ENCODE measurements around the gene FMO1.

The FMO1 gene

DNA sequence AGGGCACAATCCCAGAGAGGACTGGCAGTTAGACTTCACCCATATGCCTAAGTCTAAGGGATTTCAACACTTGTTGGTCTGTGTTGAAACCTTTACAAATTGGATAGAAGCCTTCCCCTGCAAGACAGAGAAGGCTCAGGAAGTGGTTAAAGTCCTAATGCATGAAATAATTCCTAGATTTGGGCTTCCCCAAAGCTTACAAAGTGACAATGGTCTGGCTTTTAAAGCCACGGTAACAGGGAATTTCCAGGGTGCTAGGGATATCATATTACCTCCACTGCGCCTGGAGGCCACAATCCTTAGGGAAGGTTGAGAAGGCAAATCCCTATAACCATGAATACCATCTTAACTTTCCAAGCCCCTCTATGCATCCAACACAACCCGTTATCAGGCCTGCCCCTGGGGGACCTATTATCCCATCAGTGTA lies 62.4 kb downstream of the FMO1 start:
- no peaks in the 10 kb centered on the region for H3K36me3 ChIP-seq (ENCODE audit: control insufficient read depth, insufficient read depth, low read length)
- no peak overlapping the region for H3K27ac ChIP-seq (ENCODE audit: low read depth, low read length, severe bottlenecking)
- H3K4me1 ChIP-seq (ENCODE audit: control insufficient read depth, insufficient read depth, low read length, poor library complexity, severe bottlenecking), result no peaks in the 10 kb centered on the region
- no peak overlapping the region for H3K4me3 ChIP-seq (ENCODE audit: extremely low read depth, insufficient read depth, low read length, poor library complexity, severe bottlenecking)
- H3K9me3 ChIP-seq (ENCODE audit: control insufficient read depth, low read length), result no peaks in the 10 kb centered on the region
- 22 to 65% methylated on average over 2 of the region's 3 CpGs for WGBS, 2 experiments (ENCODE audit: insufficient coverage in 2 of 2)

DNA sequence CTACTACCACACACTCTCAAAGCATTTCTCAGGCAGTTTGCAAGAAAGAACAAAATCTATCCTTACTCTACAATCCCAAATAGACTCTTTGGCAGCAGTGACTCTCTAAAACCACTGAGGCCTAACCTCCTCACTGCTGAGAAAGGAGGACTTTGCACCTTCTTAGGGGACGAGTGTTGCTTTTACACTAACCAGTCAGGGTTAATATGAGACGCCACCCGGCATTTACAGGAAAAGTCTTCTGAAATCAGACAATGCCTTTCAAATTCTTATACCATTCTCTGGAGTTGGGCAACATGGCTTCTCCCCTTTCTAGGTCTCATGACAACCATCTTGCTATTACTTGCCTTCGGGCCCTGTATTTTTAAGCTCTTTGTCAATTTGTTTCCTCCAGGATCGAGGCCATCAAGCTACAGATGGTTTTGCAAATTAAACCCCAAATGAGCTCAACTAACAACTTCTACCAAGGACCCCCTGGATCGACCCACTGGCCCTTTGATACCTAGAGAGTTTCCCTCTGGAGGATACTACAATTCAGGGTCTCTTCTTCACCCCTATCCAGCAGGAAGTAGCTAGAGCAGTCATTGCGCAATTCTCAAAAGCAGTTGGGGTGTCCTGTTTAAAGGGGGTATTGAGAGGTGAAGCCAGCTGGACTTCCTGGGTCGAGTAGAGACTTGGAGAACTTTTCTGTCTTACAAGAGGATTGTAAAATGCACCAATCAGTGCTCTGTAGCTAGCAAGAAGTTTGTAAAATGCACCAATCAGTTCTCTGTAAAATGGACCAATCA lies 63.7 kb downstream of the FMO1 start:
- WGBS, 2 experiments (ENCODE audit: insufficient coverage in 2 of 2), result 88 to 93% methylated on average over 6 to 8 of the region's 8 CpGs
- no peak overlapping the region for H3K4me3 ChIP-seq (ENCODE audit: extremely low read depth, insufficient read depth, low read length, poor library complexity, severe bottlenecking)
- no peak overlapping the region for H3K27ac ChIP-seq (ENCODE audit: low read depth, low read length, severe bottlenecking)
- no peaks in the 10 kb centered on the region for H3K4me1 ChIP-seq (ENCODE audit: control insufficient read depth, insufficient read depth, low read length, poor library complexity, severe bottlenecking)
- no peaks in the 10 kb centered on the region for H3K36me3 ChIP-seq (ENCODE audit: control insufficient read depth, insufficient read depth, low read length)
- H3K9me3 ChIP-seq (ENCODE audit: control insufficient read depth, low read length), result no peaks in the 10 kb centered on the region

DNA sequence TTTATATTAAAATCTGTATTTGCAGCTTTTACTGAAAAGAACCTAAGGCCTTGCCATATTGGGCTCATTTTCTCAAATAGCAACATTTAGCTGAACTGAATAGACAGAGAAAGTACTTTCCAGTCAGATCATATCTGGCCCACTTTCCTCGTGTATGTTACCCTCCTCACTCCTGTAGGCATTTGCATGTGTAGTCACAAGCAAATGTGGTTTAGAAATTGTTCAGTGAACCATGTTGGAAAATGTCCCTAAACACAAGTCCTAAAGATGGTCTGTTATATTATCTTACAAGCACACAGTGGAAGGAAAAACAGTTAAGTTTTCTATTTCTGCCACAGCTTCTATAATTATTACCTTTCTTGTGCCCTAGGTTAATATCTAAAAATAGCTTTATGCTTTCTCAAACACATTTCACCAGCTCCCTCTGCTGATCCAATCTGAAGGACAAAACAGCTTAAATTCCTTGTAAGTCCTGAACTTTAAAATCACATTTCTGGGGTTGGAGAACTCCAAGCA lies 65.1 kb downstream of the FMO1 start:
- Histone ChIP-seq H3K4me3 (ENCODE audit: extremely low read depth, insufficient read depth, low read length, poor library complexity, severe bottlenecking) (no peak overlapping the region), H3K9me3 (ENCODE audit: control insufficient read depth, low read length) (no peaks in the 10 kb centered on the region), H3K36me3 (ENCODE audit: control insufficient read depth, insufficient read depth, low read length) (no peaks in the 10 kb centered on the region), H3K4me1 (ENCODE audit: control insufficient read depth, insufficient read depth, low read length, poor library complexity, severe bottlenecking) (no peaks in the 10 kb centered on the region), H3K27ac (ENCODE audit: low read depth, low read length, severe bottlenecking) (no peak overlapping the region)
- WGBS, 2 experiments (ENCODE audit: insufficient coverage in 2 of 2), result no CpG with 5 or more reads among the region's 1 CpG

DNA sequence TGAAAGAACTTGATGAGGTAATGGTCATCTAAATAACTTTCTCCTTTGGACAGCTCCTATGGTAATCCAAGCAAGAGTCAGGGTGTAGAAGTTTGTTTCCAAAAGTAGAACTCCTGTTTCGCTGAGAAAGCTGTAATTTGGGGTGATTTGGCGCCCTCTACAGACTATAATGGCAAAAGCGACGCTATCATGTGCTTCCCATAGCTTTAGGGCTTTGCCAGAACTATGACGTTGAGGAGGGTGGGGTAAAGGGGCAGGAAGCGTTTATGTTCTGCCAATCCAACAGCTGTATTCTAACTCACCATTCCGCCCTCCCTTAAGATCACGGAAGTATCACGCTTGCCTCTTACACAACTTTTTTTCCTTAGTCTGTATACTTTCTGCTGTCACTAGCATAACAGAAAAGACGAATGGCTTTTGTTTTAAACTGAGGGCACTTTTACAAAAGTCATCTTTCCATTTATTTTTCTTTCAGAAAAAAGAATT lies 65.6 kb downstream of the FMO1 start, which contains the start of gene FMO4:
Gene FMO4 (plus strand): TSS at position 349 of the 486 bp plus-strand sequence. CDS start 5,643 bp downstream, outside the sequence.
- H3K27ac ChIP-seq (ENCODE audit: low read depth, low read length, severe bottlenecking), result peak within 1 kb of the TSS; percentile 33
- peak within 1 kb of the TSS; percentile 22 for H3K4me3 ChIP-seq (ENCODE audit: extremely low read depth, insufficient read depth, low read length, poor library complexity, severe bottlenecking)
- peaks cover 2% of the 10 kb centered on the region for H3K9me3 ChIP-seq (ENCODE audit: control insufficient read depth, low read length)
- H3K36me3 ChIP-seq (ENCODE audit: control insufficient read depth, insufficient read depth, low read length), result no peaks in the 10 kb centered on the region
- WGBS, 2 experiments (ENCODE audit: insufficient coverage in 2 of 2), result 0% methylated on average over 2 to 4 of the region's 10 CpGs
- no peaks in the 10 kb centered on the region for H3K4me1 ChIP-seq (ENCODE audit: control insufficient read depth, insufficient read depth, low read length, poor library complexity, severe bottlenecking)

DNA sequence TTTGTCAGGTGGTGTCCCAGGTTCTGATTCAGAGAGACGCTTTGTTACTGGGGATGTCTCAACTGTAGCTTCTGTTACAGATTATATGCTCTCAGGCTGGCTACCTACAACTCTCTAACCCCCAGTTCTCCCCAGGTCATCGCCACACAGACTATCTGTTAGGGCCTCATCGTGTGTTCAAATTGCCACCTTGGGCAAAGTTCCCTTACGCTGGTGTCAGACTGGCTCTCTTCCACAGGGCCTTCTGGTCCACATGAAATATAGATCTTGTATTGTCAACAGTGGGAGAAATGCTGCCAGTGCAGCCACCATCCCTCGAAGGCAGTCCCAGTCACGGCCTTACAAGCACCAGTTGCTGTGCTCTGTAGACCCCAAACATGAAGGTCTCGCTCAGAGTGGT lies 81.0 kb downstream of the FMO1 start:
- Histone ChIP-seq H3K27ac (ENCODE audit: low read depth, low read length, severe bottlenecking) (no peak overlapping the region), H3K9me3 (ENCODE audit: control insufficient read depth, low read length) (no peaks in the 10 kb centered on the region), H3K4me1 (ENCODE audit: control insufficient read depth, insufficient read depth, low read length, poor library complexity, severe bottlenecking) (no peaks in the 10 kb centered on the region), H3K4me3 (ENCODE audit: extremely low read depth, insufficient read depth, low read length, poor library complexity, severe bottlenecking) (no peak overlapping the region), H3K36me3 (ENCODE audit: control insufficient read depth, insufficient read depth, low read length) (no peaks in the 10 kb centered on the region)
- 96% methylated on average over 6 to 7 of the region's 7 CpGs for WGBS, 2 experiments (ENCODE audit: insufficient coverage in 2 of 2)

DNA sequence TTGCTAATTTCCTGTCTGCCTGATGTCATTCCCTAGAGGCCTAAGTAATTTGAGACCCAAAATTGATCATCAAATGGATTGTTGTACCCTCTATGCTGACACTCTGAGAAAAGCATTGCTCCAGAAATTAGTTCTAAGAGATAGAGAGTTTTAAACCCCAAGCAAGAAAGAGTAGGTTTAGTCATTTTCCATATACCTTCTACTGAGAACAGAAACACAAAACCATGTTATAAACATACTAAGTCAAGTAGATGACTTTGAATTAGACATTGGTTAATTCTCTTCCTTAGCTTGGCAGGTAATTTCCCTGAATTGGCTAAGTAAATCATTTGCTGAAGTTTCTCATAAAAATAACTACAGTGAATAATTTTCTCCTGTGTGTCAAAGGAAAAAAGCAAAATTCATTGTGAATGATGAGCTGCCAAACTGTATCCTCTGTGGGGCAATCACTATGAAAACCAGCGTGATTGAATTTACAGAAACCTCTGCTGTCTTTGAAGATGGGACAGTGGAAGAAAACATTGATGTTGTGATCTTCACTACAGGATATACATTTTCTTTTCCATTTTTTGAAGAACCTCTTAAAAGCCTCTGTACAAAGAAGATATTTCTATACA lies 85.8 kb downstream of the FMO1 start:
- WGBS, 2 experiments (ENCODE audit: insufficient coverage in 2 of 2), result 80% methylated on average over 1 of the region's 1 CpG; no CpG with 5 or more reads in 1 of the 2 experiments
- H3K9me3 ChIP-seq (ENCODE audit: control insufficient read depth, low read length), result no peaks in the 10 kb centered on the region

More for the DNA sequence above, 85.8 kb downstream of the FMO1 start:
- Histone ChIP-seq H3K27ac (ENCODE audit: low read depth, low read length, severe bottlenecking) (no peak overlapping the region), H3K36me3 (ENCODE audit: control insufficient read depth, insufficient read depth, low read length) (no peaks in the 10 kb centered on the region), H3K4me3 (ENCODE audit: extremely low read depth, insufficient read depth, low read length, poor library complexity, severe bottlenecking) (no peak overlapping the region), H3K4me1 (ENCODE audit: control insufficient read depth, insufficient read depth, low read length, poor library complexity, severe bottlenecking) (no peaks in the 10 kb centered on the region)
